ENCODE data around the gene RPUSD4.

Gene RPUSD4

DNA sequence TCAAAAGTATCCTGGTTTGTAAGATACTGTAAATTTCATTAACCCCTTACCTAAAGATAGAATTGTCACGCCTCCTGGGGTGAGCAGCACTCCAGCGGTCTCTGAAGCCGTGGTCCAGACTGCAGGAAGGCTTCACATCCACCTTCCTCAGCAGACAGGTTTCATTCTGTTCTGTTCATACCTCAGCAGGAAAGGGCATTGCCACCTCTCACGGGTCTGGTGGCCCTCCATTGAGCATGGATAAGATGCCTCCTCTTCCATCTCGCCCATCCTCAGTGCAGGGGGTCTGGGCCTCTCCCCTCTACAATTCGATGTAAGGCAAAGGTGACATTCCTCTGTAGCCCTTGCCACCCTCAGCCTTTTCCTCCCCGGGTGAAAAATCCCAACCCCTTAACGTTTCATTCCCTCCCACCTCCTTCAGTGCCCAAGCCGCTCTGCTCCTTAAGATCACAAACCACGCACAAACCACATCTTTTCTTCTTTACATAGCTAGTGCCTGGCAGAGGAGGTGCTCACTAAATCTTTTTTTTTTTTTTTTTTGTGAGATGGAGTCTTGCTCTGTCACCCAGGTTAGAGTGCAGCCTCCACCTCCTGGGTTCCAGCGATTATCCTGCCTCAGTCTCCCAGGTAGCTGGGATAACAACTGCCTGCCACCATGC, 28.5 kb downstream of the RPUSD4 start:
- no peak for DNase-seq (ENCODE audit: low read depth in 2 of 2, low spot score in 1 of 2)

DNA sequence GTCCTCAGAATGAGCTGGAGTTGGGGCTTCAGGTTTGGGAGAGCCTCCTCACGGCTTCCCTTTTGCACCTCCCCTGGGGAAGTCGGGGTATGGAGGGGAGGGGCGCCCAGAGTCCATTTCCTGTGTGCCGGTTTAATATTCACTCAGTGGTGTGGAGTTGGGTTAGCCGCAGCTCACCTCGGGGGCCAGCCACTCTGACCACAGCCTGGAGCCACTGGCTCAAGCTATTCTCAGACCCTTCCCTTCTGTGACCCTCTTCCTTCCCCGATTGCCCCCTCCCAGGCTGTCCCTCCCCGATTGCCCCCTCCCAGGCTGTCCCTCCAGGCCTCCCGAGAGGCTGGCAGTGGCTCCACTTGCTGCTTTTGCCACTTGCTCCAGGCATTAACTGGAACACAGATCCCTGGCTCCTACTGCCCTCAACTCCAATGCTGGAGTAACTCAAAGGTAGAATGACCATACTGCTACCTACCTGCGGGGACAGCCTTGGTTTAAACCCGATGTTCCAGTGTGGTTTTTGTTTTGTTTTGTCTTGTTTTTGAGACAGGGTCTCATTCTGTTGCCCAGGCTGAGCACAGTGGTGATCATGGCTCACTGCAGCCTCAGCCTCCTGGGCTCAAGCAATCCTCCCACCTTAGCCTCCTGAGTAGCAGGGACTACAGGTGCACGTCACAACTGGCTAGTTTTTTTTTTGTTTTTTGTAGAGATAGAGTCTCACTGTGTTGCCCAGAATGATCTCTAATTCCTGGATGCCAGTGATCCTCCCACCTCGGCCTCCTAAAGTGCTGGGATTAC, 29.3 kb downstream of the RPUSD4 start:
- DNase-seq (ENCODE audit: low read depth in 2 of 2, low spot score in 1 of 2) = no peak

DNA sequence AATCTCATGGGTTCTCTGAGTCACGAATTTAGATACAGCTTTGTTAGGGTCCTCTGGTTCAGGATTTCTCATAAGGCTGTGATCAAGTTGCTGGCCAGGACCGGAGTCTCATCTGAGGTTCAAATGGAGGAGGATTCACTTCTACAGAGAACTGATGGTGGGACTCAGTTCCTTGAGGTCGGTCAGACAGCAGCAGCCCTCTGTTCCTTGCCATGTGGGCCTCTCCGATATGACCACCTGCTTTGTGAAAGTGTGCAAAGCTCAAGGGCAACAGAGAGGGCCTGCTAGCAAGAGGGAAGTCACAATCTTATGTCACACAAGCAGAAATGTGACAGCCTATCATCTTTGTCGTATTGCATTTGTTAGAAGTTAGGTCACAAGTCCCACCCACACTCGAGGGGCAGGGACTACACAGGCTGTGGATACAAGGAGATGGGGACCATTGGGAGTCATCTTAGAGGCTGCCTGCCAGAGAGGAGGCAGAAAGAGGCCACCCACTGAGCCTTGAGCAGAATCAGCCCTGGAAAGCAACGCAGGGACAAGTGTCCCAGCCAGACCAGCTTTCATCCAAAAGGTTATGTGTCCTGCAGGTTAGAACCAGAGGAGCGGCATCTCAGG, 34.5 kb downstream of the RPUSD4 start:
- no peak for DNase-seq (ENCODE audit: low read depth in 2 of 2, low spot score in 1 of 2)

DNA sequence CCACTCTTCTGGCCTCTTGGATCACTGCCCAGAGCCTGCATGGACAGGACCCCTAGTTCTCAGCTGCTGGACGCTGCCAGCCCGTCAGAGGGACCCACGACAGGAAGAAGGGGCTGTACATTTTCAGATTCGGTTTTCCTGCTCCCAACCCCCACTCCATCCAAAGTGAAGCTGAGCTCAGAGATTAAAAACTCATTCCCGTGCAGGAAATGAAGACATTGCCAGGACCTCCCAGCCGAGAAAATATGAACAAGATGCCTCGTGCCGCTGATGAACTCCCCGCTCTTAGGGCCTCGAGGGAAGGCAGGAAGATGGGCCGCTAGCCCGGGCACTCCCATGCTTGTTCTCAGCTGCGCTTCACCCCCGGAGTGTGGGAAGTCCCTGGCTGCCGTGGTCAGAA, 36.1 kb downstream of the RPUSD4 start:
- no peak for DNase-seq (ENCODE audit: low read depth in 2 of 2, low spot score in 1 of 2)

DNA sequence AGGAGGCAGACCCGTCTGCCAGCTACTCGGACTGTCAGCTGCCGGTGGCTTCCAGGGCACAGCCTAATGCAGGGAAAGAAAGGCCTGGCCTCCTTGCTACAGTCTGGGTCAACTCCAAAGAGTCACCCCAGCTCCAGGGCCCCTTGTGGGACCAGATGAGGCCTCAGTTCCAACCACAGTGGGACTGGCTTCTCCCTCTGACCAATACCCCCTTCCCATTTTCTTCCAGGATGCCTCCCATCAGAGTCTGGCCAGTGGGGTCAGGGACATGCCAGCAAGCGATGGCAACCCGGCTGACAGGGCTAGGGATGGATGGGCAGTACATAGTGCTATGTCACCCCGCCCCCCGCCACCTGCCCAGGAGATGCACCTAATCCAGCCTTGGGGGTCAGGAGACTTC, 36.6 kb downstream of the RPUSD4 start:
- DNase-seq (ENCODE audit: low read depth in 2 of 2, low spot score in 1 of 2) = no peak

DNA sequence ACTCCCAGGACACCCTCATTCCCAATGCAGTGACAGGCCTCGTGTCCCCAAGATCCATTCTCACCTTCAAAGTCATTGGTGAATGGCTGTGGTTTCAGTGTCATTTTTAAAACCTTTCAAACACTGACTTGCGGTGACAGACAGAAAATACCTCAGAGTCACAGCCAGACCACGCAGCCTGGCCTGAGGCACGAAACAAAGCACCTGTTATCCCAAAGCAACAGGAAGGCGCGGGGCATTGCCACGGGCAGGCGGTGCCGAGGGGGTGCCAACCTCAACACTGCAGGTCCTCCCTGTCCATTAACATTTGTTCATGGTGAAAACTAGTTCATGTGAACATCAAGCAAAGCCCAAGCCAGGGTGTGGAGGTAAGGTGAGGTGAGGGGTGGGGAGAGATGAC, 38.2 kb downstream of the RPUSD4 start:
- DNase-seq (ENCODE audit: low read depth in 2 of 2, low spot score in 1 of 2) = no peak

DNA sequence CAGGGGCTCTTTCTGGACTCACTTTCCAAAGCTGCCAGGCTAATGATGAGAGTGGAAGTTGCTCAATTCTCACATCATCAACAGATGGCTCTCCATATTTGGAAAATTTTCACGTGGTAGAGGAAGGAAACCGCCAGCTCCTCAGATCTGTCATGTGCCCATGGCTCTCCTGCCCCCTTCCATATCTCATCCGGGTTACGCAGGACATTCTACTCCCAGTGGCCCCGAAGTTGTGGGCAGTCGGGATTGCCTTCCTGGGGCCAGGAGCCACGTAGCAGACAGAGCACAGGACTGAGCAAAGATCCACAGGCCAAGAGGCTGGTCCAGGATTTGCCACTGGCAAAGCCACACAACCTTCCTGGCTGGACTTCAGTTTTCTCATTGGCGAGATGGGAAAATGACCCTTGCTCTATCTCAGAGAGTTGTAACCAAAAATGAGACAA, 38.8 kb downstream of the RPUSD4 start:
- no peak for DNase-seq (ENCODE audit: low read depth in 2 of 2, low spot score in 1 of 2)

DNA sequence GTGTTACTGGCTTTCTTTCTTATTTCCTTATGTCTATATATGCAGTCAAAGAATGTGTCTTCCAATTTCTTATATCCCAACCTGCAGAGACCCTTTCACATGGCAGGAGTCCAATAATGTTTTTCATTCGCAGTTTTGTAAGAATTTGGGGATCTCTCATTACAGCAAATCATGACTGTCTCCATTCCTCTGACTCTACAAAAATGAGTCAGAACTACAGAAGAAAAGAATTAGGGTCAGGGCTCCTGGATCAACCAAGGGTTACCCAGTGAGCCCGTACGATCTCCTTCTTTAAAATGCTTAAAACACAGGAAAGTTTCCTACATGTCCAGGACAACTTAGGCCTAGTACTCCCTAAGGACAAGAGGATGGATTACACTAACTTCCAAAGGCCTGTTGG, 42.2 kb downstream of the RPUSD4 start:
- no peak for DNase-seq (ENCODE audit: low read depth in 2 of 2, low spot score in 1 of 2)

DNA sequence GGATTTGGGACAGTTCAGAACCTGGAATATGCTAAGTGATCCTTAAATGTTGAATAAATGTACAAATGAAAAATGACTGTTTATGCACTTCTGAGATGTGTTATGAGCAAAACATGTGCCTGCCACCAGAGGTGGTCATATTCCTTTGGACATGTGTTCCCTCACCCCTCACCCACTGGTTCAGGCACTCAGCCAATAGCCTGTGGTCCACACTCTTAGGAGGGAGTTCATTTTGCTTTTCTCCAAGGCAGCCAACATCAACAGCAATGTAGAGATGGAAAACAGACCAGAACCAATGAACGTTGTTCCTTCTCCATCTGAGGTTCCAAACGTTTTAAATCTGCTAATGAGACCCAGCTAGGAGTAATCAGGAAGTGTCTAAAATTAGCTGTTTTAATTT, 44.0 kb downstream of the RPUSD4 start:
- DNase-seq (ENCODE audit: low read depth in 2 of 2, low spot score in 1 of 2) = no peak

DNA sequence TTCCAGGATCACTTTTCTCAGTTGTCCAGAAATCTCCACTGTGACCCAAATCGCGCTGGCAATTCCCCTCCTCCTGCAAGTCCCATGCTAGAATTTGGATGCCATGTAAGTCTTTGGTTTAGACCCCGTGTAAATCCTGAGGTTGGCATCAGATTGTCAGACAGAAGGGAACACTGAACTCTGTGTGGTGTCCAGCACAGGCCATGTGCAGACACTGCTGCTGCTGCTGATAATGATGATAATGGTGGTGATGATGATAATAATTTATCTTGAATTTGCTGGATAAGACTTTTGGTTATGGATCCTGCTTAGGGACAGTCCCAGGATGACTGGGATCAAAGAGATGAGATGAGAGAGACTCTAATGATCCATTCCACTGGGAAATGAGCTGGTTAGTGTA, 45.0 kb downstream of the RPUSD4 start:
- no peak for DNase-seq (ENCODE audit: low read depth in 2 of 2, low spot score in 1 of 2)

DNA sequence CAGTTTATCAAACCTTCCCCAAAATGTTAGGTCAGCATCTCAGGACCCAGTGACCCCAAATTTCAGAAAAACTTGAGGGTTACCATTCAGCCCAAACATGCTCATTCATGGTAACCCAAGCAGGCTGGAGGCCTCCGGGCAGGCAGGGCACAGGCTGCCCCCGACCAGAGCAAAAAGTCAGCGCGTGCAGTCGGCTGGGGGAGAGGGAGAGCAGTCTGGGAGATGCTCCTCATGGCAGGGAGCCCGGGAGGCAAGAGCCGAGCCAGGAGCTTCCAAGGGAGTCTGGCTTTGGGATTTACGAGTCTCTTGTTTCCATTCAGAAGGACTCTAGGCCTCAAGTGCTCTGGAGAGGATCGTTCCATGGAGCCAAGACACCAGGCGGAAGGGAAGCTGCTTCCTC, 45.7 kb downstream of the RPUSD4 start:
- no peak for DNase-seq (ENCODE audit: low read depth in 2 of 2, low spot score in 1 of 2)

DNA sequence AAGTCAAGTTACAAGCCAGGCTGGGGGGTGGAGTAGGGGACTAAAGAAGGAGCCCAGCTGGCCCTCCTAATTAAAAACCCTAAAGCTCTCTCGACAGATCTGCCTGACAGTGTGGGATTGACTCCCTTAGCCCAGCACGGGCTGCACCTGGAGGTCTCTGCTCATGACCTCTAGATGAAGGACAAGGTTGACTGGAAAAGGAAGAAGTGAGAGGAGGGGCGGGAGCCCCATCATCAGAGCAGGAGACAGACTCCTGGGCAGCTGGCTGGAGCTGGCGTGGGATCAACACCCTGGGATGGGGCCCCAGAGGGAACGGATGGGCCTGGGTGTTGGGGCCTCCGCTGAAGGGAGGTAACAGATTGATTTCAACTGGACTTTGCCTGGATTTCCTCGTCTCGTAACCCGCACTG, 46.1 kb downstream of the RPUSD4 start:
- no peak for DNase-seq (ENCODE audit: low read depth in 2 of 2, low spot score in 1 of 2)

DNA sequence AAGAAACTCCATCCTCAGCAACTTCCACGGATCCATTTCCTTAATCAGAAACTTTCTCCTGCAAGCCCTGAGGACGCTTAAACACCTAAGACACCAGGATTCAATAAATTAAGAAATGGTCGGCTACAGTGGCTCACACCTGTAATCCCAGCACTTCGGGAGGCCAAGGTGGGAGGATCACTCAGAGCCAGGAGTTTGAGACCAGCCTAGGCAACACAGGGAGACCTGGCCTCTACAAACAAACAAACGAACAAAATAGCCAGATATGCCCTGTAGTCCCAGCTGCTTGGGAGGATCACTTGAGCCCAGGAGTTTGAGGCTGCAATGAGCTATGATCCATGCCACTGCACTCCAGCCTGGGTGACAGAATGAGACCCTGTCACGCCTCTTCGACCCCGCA, 46.7 kb downstream of the RPUSD4 start:
- DNase-seq (ENCODE audit: low read depth in 2 of 2, low spot score in 1 of 2) = no peak

DNA sequence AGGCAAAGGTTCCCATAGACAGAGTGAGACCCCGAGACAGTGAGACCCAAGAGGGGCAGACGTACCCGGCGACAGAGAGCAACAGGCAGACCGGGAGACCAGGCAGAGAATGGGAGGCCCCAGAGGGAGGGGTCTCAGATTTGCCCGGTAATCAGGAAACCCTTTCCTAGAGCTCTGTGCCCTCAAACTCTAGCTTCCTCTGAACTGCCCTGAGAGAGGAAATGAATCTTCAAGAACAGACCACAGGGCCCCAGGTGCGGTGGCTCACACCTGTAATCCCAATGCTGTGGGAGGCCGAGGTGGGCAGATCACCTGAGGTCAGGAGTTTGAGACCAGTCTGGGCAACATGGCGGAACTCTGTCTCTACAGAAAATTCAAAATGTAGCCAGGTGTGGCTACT, 47.7 kb downstream of the RPUSD4 start:
- no peak for DNase-seq (ENCODE audit: low read depth in 2 of 2, low spot score in 1 of 2)

DNA sequence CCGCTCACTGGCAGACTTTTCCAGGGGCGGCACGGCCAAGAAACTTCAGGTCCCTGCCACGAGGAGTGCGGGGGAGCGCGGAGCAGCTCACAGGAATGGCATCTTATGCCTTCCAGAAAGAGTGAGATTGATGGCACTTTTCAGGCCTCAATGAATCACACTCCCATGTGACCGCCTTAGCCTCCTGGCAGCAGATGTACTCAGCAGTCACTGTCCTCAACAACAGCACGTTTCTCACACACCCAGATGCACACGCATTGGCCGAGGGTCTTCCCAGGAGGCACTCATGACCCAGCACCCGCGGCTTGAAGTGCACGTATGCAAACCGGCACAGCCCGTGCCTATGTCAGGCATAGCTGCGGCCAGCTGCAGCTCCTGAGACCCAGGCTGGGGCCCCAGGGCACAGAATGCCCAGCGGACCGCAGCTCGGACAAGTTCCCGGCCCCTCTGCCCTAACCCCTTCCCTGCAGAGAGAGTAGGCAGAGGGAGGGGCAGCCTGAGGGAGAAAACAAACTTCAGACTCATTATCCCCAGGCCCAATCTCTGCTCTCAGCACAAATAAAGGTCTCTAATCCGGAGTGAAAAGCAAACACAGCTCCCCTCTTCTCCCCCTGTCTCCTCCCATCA, 48.3 kb downstream of the RPUSD4 start:
- no peak for DNase-seq (ENCODE audit: low read depth in 2 of 2, low spot score in 1 of 2)

DNA sequence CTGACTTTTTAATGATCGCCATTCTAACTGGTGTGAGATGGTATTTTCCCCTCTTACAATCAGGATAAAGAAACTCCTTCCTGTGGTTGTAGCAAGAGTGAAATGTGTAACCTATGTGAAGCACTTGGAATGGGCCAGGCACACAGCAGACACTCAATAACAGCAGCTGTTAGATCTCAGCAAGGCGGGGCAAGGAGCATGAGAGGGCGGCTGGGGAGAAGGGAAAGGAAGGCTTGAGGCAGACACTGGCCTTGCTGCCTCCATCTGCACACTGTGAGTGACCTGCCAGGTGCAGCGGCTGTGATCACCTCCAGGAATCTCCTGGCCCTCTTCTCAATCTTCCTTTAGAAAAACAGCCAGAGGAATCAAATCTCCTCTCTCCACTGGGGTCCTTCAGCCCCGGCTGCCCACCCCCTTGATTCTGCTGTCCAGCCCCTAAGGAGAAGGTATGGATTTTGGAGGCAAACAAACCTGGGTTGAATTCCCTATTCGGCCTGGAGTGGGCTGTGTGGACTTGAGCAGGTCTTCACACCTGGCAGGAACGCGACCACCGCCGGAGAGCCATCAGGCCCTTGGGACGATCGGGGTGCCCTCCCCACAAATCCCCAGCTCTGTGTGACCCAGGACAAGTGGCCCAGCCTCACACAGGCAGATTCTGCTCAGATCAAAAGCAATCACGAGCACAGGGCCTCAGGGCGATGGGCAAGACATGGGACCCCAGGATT, 49.0 kb downstream of the RPUSD4 start:
- DNase-seq (ENCODE audit: low read depth in 2 of 2, low spot score in 1 of 2) = no peak

DNA sequence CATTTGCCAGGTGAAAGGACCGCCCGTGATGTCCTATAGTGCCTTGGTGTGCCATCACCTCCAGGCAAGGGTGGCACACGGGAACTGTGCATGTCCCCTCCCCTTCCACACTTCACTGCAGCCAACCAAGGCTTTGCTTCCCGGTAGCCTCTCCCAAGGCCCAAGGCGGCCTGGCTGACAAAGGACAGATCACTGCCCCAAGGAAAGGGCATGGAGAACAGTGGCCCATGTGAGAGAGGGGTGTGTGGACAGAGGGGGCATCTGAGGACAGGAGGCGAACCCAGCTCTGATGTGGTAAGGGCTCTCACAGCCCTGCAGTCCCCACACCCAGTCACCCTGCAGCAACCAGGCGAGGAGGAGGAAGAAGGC, 50.4 kb downstream of the RPUSD4 start:
- no peak for DNase-seq (ENCODE audit: low read depth in 2 of 2, low spot score in 1 of 2)

DNA sequence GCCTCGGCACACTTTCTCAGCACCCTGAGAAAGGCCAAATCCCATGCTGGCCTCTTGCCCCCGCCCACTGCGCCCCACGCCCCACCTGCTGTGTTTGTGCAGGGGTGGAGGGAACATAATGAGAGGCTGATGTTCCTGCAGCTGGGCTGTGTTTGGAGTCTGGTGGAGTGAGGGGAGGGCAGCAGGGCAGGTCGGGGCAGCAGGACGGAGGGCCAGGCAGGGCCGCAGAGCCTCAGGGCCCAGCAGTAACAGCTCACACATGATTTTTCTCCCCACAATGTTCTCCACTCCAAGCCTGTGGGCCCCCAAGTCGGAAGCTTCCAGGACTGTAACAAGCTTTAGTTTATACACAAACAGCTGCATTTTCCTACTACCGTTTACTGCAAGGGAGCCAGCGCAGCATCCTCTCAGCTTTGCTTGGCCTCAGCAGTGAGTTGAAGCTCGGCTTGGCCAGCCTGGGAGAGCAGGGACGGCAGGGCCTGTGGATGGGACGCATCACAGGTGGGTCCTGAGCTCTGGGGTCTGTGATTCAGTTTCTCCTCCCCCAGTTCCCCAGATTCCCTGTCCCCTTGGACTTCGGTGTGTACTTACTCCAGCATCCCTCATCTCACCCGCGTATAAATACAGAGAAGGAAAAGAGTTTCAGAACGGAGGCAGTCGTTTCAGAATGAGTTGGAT, 51.0 kb downstream of the RPUSD4 start:
- DNase-seq (ENCODE audit: low read depth in 2 of 2, low spot score in 1 of 2) = no peak

DNA sequence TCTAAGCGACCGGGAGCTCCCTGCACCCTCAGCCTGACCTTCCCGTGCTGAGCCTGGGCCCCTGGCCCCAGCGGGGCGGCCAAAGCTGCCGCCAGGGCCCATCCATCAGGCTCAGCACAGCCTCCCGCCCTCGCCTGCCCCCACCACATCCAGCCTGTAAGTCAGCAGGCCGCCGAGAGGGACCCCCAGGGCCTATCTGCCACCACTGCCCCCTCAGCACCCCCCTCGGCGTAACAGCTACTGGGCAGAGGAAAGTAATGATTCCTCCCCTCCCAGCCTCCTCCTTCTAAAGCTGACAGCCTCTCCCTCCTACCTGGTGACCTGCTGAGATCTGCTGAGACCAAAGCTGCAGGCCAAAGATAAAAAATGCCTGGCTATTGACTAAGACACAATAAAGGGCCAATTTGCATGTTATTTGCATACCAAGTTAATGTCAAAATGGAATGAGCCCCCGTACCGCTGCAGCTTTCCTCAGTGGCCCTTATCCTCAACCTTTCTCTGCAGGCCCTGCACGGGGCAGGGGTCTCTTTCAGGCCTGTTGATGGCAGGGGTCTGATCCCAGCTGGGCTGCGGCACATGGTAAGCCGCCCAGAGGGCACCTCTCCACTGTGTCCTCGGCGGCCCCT, 51.6 kb downstream of the RPUSD4 start:
- no peak for DNase-seq (ENCODE audit: low read depth in 2 of 2, low spot score in 1 of 2)

DNA sequence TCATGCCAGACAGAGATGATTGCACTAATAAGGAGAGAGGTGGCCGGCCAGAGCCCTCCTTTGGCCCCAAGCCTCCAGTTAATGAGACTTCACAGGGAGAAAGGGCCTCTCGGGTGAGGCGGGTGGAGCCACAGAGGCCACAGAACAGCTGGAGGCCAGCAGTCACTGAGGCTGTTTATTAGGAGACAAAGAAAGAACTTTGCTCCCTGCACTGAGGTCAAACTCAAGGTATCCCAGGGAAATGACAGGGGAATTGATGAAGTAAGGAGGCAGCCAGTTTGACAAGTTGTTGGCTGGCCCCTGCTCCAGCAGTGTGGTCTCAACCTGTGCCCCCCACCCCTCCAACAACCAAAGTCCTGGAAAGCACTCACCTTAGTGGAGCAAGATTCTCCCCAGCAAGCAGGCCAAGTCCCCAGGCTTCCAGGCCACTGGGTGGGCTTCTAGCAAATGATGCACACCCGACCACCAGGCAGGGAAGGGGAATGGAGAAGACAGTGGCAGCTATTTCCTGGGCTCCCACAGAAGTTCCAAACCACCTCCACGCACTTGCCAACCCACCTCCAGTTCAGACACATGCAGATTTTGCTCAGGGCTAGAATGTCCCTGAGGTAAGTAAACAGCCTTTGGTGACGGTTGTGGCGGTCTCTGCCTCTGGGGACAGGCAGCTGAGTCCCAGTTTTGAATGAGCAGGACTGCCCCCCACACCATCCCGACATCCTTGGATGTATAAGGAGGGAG, 53.2 kb downstream of the RPUSD4 start:
- no peak for DNase-seq (ENCODE audit: low read depth in 2 of 2, low spot score in 1 of 2)

Data from stimulated activated CD8-positive, alpha-beta memory T cell treated with anti-CD3 and anti-CD28 coated beads, Interleukin-4, amount 100 ng/mL, for 4 hours (primary cell).